Measurements from ENCODE around the gene PTTG1IP. TPM values are rescaled to one million over a fixed set of nuclear protein-coding genes. Genes with fewer than 3 reads are reported as not detected.

The PTTG1IP gene
- total and polyA plus RNA-seq, 2 of the 13 experiments (the other 11 are each of a cell fraction or from before 2014, with no cell fraction given): 161 to 700 TPM

GRCh38 chr21:44893948-44894656 lies 20.6 kb upstream of the PTTG1IP start:
- TF ChIP-seq ZNF687 (CRISPR knock-in tag; IDR thresholded peaks at IDR 0.05) (peak; percentile 36; the same call in 1 of the 2 replicates), ZFX (CRISPR knock-in tag; IDR thresholded peaks at IDR 0.05; ENCODE audit: low read depth) (0 out of 2 replicates have a peak, but pooled peaks have one; percentile 20), HNRNPL (IDR thresholded peaks at IDR 0.05; ENCODE audit: low read depth, low read length) (0 out of 2 replicates have a peak, but pooled peaks have one; percentile 37), PPARG (CRISPR knock-in tag; conservative IDR thresholded peaks at IDR 0.05) (peak; percentile 67; the same call in 1 of the 2 replicates), ARID4A (CRISPR knock-in tag; IDR thresholded peaks at IDR 0.05; ENCODE audit: borderline replicate concordance) (no peak), ZNF441 (CRISPR knock-in tag; IDR thresholded peaks at IDR 0.05; ENCODE audit: borderline replicate concordance) (0 out of 2 replicates have a peak, but pooled peaks have one; percentile 13)
- Histone ChIP-seq H3K36me3 (replicated peaks in 1 of 2; ENCODE audit: control insufficient read depth in 1 of 2, insufficient read depth in 2 of 2, low read length in 2 of 2) (no peaks in the 10 kb centered on the region), H3K27me3 (ENCODE audit: control insufficient read depth in 1 of 2, insufficient read depth in 2 of 2, low read length in 2 of 2) (peaks cover 3 to 7% of the 10 kb centered on the region in 2 experiments; a peak in 2 of 5 replicates), H3K4me3 (replicated peaks in 1 of 3; ENCODE audit: insufficient read depth in 1 of 3, low read depth in 2 of 3, low read length in 3 of 3) (no peak overlapping the region), H3K79me2 (ENCODE audit: insufficient read depth, low read length) (no peaks in the 10 kb centered on the region), H4K20me1 (ENCODE audit: insufficient read depth, low read length) (no peaks in the 10 kb centered on the region), H3K4me1 (ENCODE audit: insufficient read depth, low read length) (peaks cover 72% of the 10 kb centered on the region), H3K9ac (ENCODE audit: insufficient read depth, low read depth, low read length) (no peak overlapping the region), H2AFZ (ENCODE audit: low read length) (no peak overlapping the region), H3K9me3 (ENCODE audit: low read length) (no peaks in the 10 kb centered on the region), H3K27ac (ENCODE audit: extremely low read length, insufficient read depth, low read length) (no peak overlapping the region), H3K4me2 (ENCODE audit: low read depth, low read length) (peak overlapping the region; percentile 43)
- intact Hi-C loops (cut with micrococcal nuclease; ENCODE audit: unreplicated experiment) (loop anchor here (5.0 kb wide), 1 partner anchor 92 kb away; the partner anchor contains the start of gene UBE2G2), in situ Hi-C loops (cut with HindIII; ENCODE audit: extremely low pct_ligation_motif_present, low pct_unique_long_range_greater_than_20kb) (no loop called here)
- no peak for FAIRE-seq
- 23% methylated on average over 5 of the region's 15 CpGs for WGBS (ENCODE audit: low lambda C conversion rate)
- BruUV-seq (replicated peaks): no TSS peak
- DNase-seq (ENCODE audit: low spot score): no peak
- CTCF ChIA-PET (ENCODE audit: low intra/inter-chr PET ratio, low total read pairs): interaction anchor here (1.5 kb wide), 1 partner anchor 16 kb away, joined by 3 read pairs; no protein-coding TSS in a partner anchor
- POLR2A ChIA-PET: interaction anchor here (0.8 to 1.6 kb wide), 7 partner anchors 12 to 93 kb away, joined by 3 to 5 read pairs (median 4); partner anchors contain the start of gene UBE2G2
- ATAC-seq: no peak

Measured in HepG2 (cell line).